Stimulated activated effector memory CD8-positive, alpha-beta T cell treated with anti-CD3 and anti-CD28 coated beads, Interleukin-12 subunit alpha, Interleukin-12 subunit beta, amount 100 ng/mL, for 72 hours (primary cell): ENCODE results near the gene NAA10.
"Not testable (repeated sequence)": the region's sequence is repeated elsewhere in the genome, so short reads cannot be mapped to it uniquely, and the experiment has no call there.

Source experiments
- ATAC-seq: fragments of 150-1000 bp; cut with Tn5 transposase; 2 replicates; pipeline ENCODE4 v1.10.0; 2021
- DNase-seq, 2 donors: peaks; one replicate each; pipeline ENCODE4 v3.0.0; 2021 to 2022; ENCODE audit warnings: low spot score in 2 of 2
- H3K27ac Mint-ChIP-seq: one replicate; pipeline ENCODE4 v1.8.0; 2022; ENCODE audit warnings: mild to moderate bottlenecking, mixed read lengths
- H3K36me3 Mint-ChIP-seq: one replicate; pipeline ENCODE4 v1.8.0; 2022; ENCODE audit warnings: mild to moderate bottlenecking, mixed read lengths
- H3K4me1 Mint-ChIP-seq: one replicate; pipeline ENCODE4 v1.8.0; 2022; ENCODE audit warnings: mixed read lengths
- H3K4me3 Mint-ChIP-seq: one replicate; pipeline ENCODE4 v1.8.0; 2022; ENCODE audit warnings: mild to moderate bottlenecking, mixed read lengths
- H3K9me3 Mint-ChIP-seq: one replicate; pipeline ENCODE4 v1.8.0; 2022; ENCODE audit warnings: mixed read lengths

Gene NAA10

DNA sequence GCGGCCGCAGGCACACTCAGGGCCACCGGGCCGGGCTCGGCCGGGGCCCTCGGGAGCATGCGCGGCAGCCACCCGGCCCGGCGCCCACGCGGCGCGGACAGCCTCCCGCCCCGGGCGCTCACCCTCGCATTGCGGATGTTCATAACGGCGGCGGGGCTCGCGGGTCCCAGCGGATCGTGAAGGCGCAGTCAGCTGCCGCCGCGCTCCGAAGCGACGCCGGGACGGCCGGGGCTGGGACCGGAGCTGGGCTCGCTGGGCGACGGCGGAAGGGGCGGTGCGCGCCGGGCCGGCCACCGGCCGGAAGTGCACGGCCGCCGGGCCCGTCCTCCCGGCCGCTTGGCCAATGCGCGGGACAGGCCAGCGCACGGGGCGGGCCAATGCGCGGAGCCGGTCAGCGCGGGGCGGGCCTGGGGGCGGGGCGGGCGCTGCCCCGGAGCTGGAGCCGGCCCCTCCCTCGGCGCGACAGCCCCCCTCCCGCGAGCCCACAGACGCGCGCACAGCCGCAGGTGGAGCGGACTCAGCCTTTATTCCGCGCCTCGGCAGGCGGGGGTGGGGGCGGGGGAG is at the start of gene NAA10:
TSS of gene NAA10 (minus strand) at position 276 of the 564 bp plus-strand sequence. CDS start at position 143, 133 bp downstream.
- Mint-ChIP-seq H3K9me3 (no peaks in the 10 kb centered on the region), H3K4me3 (peak within 1 kb of the TSS; percentile 77), H3K4me1 (peaks cover 14% of the 10 kb centered on the region), H3K36me3 (peaks cover 33% of the 10 kb centered on the region), H3K27ac (peak within 1 kb of the TSS; percentile 23)
- ATAC-seq = peak; percentile 91
- DNase-seq = peak; percentile 30 to 75

DNA sequence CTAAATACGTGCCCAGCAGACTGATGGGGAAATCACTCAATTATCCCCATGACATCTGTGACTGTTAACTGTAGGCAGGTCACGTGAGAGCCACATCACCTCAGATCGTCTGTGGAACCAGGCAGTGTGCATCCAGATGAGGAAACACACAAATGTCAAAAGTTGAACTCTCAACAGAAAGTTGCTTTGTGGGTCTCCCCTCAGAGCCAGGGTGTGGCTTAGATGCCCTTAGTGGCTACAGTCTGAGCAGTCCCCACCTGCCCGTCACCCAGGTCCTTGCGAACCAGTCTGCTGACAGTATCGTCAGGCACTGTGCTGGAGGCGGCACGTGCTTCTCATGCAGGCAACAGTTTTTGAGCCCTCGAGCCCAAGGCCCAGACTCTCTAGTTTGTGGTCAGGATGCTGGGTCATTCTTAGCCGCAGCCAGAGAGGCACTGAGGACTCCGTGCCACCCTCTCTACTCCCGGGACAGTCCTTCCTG is 48.5 kb upstream of the NAA10 start:
- peaks cover 41% of the 10 kb centered on the region for H3K4me1 Mint-ChIP-seq
- H3K36me3 Mint-ChIP-seq = no peaks in the 10 kb centered on the region
- peak overlapping the region; percentile 67 for H3K4me3 Mint-ChIP-seq
- H3K9me3 Mint-ChIP-seq = no peaks in the 10 kb centered on the region
- peak overlapping the region; percentile 87 for H3K27ac Mint-ChIP-seq
- ATAC-seq (no peak), DNase-seq (no peak)

DNA sequence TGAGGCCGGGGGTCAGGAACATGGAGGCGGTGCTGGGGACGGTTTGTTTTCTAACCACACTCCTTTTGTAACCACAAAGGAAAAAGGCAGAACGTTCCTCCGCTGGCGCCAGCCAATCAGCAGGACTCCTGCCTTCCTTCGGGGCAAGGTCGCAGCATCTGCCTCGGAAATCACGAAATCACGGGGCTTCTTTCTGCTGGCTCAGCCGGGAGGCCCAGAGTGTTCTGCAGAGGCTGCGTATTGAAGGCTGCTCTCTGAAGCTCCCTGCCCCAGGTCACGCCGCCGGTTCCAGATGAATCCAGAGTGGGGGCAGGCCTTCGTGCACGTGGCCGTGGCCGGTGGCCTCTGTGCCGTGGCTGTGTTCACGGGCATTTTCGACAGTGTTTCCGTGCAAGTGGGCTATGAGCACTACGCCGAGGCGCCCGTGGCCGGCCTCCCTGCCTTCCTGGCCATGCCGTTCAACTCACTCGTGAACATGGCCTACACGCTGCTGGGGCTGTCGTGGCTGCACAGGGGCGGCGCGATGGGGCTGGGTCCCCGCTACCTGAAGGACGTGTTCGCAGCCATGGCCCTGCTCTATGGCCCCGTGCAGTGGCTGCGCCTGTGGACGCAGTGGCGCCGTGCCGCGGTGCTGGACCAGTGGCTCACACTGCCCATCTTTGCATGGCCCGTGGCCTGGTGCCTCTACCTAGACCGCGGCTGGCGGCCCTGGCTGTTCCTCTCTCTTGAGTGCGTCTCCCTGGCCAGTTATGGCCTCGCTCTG is 47.1 kb upstream of the NAA10 start:
- H3K4me3 Mint-ChIP-seq = peak overlapping the region; percentile 67
- no peaks in the 10 kb centered on the region for H3K9me3 Mint-ChIP-seq
- DNase-seq (no peak), ATAC-seq (peak; percentile 63)
- no peaks in the 10 kb centered on the region for H3K36me3 Mint-ChIP-seq
- peak overlapping the region; percentile 87 for H3K27ac Mint-ChIP-seq
- H3K4me1 Mint-ChIP-seq = peaks cover 41% of the 10 kb centered on the region

DNA sequence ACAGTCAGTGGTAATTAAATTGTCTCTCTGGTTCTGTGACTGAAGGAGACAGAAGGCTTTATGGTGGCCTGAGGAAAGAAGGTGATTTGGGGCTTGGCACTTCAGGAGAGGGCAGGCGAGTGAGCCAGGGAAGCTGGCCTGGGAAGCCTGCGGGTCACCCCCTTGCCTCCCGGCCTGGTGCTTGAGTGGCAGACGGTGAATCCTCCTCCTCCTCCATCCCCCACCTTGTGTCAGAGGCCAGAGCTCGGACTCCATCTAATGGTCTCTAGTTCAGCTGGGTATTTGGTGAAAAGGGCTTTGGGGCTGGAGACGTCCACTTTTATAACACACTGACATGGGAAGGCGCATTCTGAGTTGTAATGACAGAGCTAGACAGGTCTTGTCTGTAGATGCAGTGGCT is 46.4 kb upstream of the NAA10 start:
- Mint-ChIP-seq H3K9me3 (no peaks in the 10 kb centered on the region), H3K27ac (peak overlapping the region; percentile 87), H3K4me1 (peaks cover 41% of the 10 kb centered on the region), H3K4me3 (peak overlapping the region; percentile 67), H3K36me3 (no peaks in the 10 kb centered on the region)
- DNase-seq = no peak
- no peak for ATAC-seq

DNA sequence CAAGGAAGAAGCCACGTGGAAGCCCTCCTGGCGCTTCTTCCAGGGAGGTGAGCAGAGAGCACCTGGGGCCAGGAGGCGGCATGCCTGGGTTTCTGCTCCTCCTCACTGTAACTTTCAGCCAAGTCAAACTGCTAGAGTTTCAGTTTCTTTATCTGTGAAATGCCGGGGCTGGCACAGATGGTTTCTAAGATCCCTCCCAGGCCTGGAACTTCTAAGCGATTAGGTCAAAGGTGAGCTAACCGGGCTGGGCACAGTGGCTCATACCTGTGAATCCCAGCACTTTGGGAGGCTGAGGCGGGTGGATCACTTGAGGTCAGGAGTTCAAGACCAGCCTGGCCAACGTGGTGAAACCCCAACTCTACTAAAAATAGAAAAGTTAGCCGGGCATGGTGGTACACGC is 45.6 kb upstream of the NAA10 start:
- not testable (repeated sequence) for H3K9me3 Mint-ChIP-seq, H3K36me3 Mint-ChIP-seq
- DNase-seq = peak in 1 of 2 donors; percentile 54
- peaks cover 46% of the 10 kb centered on the region for H3K4me1 Mint-ChIP-seq
- peak; percentile 63 for ATAC-seq
- peak overlapping the region; percentile 67 for H3K4me3 Mint-ChIP-seq
- peak overlapping the region; percentile 87 for H3K27ac Mint-ChIP-seq

DNA sequence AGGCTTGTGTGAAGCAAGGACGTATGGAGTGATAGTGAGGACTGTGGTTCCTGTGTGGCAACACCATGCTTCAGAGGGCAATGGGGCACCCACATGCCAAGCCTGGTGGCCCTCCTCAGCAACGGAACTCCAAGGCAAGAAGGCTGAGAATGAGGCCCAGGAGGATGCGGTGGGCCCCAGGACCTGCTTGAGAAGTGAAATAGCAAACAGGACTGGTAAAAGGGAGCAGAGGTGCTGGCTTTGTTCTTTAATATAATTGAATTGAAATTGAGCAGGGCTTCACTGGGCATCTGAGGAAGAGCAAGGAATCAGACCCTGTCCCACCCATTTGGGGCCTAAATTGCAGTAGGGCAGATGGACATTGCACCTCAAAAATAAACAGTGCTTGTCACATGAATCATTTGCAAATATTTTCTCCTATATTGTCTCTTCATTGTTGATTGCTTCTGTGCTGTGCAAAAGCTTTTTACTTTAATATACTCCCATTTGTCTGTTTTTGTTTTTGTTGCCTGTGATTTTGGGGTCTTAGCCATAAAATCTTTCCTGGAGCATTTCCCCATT is 40.0 kb upstream of the NAA10 start:
- DNase-seq (no peak), ATAC-seq (no peak)
- Mint-ChIP-seq H3K27ac (peak overlapping the region; percentile 93), H3K4me3 (peak overlapping the region; percentile 97), H3K36me3 (peaks cover 31% of the 10 kb centered on the region), H3K4me1 (peaks cover 15% of the 10 kb centered on the region), H3K9me3 (no peaks in the 10 kb centered on the region)

DNA sequence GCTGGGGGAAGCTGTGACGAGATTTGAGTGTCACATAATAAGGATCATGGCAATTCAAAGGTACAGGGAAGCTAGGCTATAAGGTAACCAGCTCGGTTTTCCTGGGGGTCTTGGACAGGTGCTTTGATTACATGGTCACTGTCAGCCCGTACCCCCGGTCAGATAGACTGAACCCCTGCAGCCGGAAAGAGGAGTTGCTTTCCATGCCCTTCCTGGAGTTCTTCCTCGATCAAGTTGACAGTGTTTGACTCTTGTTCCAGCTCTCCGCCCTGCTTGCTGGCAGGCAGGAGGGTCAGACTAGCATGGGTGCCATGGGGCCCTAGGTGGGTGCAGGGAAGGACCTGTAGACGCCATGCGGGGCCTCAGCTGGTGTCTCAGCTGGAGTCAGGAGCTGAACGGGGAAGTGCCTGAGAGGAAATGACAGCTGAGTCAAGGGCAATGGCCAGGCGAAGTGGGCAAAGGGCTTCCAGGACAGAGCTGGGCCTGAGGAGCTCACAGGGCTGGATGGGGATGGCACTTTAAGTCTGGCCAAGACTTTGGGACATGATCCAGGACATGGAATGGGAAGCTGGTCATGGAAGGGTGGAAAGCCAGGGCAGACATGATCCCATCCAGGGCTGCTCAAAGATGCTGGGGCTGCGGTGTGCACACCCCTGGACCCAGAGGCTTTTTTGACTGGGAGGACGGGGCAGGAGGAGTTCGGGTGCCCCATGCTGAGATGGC is 39.3 kb upstream of the NAA10 start:
- DNase-seq = peak in 1 of 2 donors; percentile 52
- Mint-ChIP-seq H3K36me3 (peaks cover 37% of the 10 kb centered on the region), H3K4me3 (peak overlapping the region; percentile 97), H3K9me3 (no peaks in the 10 kb centered on the region), H3K4me1 (peaks cover 15% of the 10 kb centered on the region), H3K27ac (peak overlapping the region; percentile 93)
- no peak for ATAC-seq

DNA sequence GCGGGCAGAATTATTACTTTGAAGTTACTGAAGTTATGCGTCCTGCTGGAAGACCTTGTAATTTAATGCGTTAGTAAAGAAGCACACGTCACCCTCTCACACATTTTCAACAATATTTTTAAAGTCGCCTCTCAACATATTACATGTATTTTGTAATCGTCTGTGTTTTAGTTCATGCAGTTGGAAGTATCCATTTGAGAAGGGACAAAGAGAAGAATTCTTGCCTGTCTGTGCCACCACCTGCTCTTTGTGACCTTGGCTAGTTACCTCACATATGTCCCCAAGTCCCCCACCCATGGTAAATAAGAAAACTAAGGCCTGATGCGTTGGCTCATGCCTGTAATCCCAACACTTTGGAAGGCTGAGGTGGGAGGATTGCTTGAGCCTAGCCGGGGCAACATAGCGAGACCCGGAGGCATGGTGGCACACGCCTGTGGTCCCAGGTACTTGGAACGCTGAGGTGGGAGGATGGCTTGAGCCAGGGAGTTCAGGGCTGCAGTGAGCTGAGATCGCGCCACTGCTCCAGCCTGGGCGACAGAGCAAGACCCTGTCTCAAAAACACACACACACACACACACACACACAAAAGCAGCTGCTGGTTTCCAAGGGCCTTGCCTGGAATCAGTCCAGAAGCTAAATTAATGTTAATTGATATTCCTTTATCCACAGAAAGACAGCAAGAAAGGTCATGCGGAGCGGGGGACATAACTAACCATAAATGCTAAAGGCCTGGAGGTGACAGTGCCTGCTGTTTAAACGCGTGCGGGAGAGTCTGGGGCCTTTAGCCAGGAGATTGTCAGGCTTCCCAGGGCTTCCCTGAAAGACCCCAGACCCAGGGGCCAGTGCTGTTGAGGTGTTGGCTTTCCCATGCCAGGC is 38.5 kb upstream of the NAA10 start:
- DNase-seq (peak in 1 of 2 donors; percentile 54), ATAC-seq (no peak)
- Mint-ChIP-seq H3K4me1 (peaks cover 16% of the 10 kb centered on the region), H3K9me3 (no peaks in the 10 kb centered on the region), H3K36me3 (peaks cover 45% of the 10 kb centered on the region), H3K27ac (peak overlapping the region; percentile 93), H3K4me3 (peak overlapping the region; percentile 97)

DNA sequence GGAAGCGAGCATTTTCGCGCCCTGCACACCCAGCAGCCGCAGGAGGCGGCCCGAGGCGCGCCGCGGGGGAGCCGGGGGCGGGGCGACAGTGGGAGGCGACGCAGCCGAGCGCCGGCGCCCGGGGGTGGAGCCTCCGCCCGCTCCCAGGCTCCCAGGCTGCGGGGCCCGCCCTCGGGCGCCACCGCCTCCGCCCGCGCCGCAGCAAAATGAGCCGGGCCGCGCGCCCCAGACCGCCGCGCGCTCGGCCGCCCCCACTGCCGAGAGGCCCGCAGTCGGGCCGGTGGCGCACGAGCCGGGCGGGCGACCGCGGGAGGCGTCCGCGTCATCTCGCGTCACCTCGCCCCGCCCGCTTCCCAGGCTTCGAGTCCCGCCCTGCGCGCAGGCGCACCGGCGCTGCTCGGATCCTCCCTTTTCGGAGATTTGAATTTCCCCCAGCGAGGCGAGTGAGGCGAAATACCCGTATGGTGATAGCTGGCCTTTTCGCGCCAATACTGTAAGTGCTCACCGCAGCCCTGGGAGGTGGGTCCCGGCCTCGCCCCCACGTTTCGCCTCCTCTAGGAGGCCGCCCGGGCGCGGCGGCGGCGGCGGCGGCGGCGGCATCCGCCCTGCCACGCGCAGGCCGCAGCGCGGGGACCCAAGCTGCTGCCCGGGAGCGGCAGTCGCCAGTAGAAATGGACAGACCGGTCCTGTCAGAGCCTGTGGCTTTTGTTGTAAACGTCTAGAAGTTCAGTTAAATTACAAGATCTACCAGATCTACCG is 37.7 kb upstream of the NAA10 start, which contains the start of gene TMEM187:
TSS of gene TMEM187 (plus strand) at position 387 of the 759 bp plus-strand sequence. CDS start 9,309 bp downstream, outside the sequence.
- peak; percentile 71 for ATAC-seq
- H3K9me3 Mint-ChIP-seq = no peaks in the 10 kb centered on the region
- peak; percentile 71 to 90 for DNase-seq
- H3K4me3 Mint-ChIP-seq = peak within 1 kb of the TSS; percentile 97
- peak within 1 kb of the TSS; percentile 100 for H3K27ac Mint-ChIP-seq
- H3K36me3 Mint-ChIP-seq = peaks cover 53% of the 10 kb centered on the region
- peaks cover 24% of the 10 kb centered on the region for H3K4me1 Mint-ChIP-seq

DNA sequence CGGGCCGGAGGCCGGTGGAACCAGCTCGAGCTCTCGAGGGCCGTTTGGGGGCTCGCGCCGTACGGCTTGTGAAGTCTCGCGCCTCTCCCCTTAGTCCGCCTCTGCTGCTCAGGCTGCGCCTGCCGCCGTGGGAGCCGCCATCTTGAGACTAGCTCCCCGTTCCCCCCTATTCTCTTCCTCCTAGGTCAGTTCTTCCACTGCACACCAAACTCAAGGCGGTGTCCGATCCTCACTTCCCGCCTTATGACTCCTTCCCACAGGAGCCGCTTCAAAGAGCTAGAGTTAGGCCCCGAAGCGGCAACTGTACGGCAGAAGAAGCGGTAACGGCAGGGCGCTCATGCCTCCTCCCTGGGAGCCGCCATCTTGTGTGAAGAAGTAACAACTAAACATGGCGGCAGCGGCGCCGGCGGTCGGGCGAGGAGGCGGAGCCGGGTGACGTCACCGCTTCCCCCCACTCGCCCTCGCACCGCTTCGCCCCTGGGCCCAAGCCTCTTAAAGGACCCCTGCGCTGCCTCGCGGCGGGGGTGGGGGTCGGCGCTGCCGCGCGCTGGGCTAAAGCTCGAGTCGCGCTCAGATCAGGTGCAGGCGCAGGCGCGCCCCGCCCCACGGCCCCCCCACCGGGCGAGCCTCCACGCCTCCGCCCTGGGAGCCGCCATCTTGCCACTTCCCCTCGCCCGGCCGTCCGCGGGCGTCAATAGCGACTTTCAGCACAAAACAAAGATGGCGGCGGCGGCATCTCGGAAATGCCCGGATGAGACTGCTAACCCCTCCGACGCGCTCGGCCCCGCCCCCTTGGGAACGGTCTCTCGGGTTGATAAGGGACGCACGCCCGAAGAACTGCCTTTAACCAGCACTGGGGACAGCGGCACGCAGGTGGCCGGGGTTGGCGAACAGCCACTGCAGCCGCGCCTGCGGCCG is 36.9 kb upstream of the NAA10 start, which contains the start of gene HCFC1:
TSS of gene HCFC1 (minus strand) at position 369 of the 918 bp plus-strand sequence. CDS start 978 bp downstream, outside the sequence.
- DNase-seq (peak; percentile 73 to 93), ATAC-seq (peak; percentile 58)
- H3K4me1 Mint-ChIP-seq = peaks cover 33% of the 10 kb centered on the region
- H3K4me3 Mint-ChIP-seq = peak within 1 kb of the TSS; percentile 97
- peak within 1 kb of the TSS; percentile 100 for H3K27ac Mint-ChIP-seq
- H3K9me3 Mint-ChIP-seq = no peaks in the 10 kb centered on the region
- peaks cover 62% of the 10 kb centered on the region for H3K36me3 Mint-ChIP-seq

DNA sequence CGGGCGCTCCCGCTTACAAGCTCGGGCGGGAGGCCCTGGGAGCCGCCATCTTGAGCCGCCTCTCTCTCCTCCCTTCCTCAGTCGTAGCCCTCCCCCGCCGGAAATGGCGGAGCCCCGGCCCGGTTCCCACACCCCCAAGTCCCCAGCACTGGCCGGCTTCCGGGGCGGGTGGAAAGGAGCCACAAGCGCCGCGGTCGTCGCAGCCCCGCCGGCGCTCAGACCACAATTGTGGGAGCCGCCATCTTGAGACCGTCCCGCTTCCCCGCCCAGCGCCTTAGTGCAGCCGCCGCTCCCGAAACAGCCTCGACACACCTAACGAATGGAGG is 36.2 kb upstream of the NAA10 start:
- Mint-ChIP-seq H3K4me1 (peaks cover 39% of the 10 kb centered on the region), H3K27ac (peak overlapping the region; percentile 100), H3K36me3 (peaks cover 68% of the 10 kb centered on the region), H3K9me3 (no peaks in the 10 kb centered on the region), H3K4me3 (peak overlapping the region; percentile 97)
- peak; percentile 62 to 89 for DNase-seq
- ATAC-seq = peak; percentile 63

DNA sequence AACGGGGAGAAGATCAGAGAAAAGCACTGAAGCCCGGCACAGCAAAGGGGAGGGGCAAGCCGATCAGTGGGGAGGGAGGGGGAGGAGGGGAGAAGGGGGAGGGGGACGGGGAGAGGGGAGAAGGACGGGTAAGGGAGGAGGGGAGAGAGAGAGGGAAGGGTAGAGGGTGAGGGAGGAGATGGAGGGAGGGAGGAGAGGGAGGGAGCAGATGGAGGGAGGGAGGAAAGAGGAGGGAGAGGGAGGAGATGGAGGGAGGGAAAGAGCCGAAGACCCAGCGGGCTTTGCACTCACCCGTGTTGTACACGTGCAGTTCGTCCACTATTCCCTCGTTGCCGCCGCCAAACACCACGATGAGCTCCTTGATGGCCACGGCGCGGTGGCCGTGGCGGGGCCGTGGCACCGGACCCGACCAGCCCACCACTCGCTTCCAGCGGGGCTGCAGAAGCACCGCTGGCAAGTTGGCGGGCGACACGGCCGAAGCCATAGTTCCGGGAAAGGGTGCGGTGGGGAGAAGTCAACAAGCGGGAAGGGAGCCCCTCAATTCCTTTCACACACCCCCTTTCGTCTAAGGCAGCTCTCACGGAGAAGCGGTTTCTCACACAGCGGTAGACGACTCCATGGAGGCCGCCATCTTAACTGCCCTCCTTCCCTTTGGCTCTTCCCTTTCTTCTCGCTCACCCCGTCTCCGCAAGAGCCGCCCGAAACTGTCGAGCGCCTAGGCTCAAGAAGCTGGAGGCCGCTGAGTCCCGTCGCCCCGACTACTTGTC is 35.7 kb upstream of the NAA10 start:
- no peaks in the 10 kb centered on the region for H3K9me3 Mint-ChIP-seq
- ATAC-seq (peak; percentile 1), DNase-seq (no peak)
- H3K36me3 Mint-ChIP-seq = peaks cover 72% of the 10 kb centered on the region
- H3K27ac Mint-ChIP-seq = peak overlapping the region; percentile 100
- peaks cover 40% of the 10 kb centered on the region for H3K4me1 Mint-ChIP-seq
- H3K4me3 Mint-ChIP-seq = peak overlapping the region; percentile 97
